Left renal pelvis (tissue), 4 donors: ENCODE results near the gene STK38L. TPM values are rescaled to one million over a fixed set of nuclear protein-coding genes. Genes with fewer than 3 reads are reported as not detected.

ENCODE experiments used
- DNase-seq, 4 donors: peaks; one replicate each; pipeline ENCODE4 v3.0.0-alpha.2; 2013; ENCODE audit warnings: low read depth in 4 of 4, low spot score in 3 of 4
- polyA plus RNA-seq, 4 donors: library from polyadenylated mRNA; unstranded; fragments of 120-200 nt; gene quantifications; one replicate each; pipeline ENCODE4 v1.2.1, GENCODE V29; 2013; ENCODE audit not compliant: insufficient read length in 4 of 4

STK38L gene
- 10 to 100 TPM; 30.7 to 59.7 (median 40.7) TPM for polyA plus RNA-seq

DNA sequence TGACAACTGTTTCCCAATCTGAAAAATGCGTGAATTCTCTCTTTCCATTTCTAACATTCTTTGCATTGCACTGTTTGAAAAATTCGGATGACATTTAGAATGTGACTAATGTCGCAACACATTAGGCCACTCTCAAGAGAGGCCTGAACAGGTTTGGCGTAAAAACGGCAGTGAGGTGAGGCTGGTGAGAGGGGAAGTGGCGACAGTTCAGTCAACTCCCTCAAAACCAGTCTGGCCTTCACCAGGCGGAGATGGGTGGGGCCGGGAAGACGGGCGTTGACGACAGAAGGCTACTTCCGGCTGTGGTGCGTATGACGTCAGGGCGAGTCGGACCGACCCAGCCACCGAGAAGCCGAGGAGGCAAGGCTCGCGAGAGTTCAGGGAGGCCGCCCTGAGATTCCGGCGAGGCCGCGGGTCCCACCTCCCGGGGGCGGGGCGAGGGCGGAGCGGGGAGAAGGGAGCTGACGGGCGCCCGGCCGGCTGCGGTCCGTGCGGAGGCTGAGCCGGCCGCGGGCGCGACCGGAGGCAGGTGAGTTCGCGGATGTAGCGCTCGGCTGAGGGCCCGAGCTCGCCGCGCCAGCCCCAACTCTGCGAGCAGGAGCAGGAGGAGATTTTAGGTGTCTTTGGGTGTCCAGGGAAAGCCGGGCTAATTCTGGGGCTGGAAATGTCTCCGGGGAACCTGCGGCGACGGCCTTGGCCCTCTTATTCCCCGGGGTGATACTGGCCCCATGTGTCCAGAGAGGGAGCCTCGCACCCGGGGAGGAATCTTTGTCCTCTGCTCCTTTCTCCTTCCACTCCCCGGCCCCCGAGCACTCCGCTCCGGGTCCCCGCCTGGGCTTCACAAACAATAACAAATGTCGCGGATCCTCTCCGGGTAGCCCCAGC is at the start of gene STK38L:
Gene STK38L (plus strand): TSS at position 483 of the 885 bp plus-strand sequence. CDS start 53,435 bp downstream, outside the sequence.
- peak; percentile 74 to 89 (median 84) for DNase-seq

DNA sequence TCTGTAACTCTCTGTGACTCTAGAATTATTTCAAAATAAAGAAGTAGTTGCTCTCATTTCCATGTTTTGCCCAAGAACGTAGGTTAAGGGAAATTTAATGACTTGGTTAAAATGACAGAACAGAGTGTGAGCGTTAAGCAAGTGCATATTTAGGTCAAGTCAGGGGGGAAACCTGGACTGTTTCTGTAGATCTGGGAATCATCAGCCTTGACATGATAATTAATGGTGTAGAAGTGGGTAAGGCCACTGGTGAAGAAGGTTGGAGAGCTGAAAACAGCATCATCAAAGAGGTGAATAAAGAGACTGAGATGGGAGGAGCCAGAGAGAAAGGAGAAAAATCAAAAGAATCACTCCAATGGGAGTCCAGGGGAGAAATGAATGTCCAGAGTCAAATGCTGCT is 49.4 kb upstream of the STK38L start:
- DNase-seq: no peak

DNA sequence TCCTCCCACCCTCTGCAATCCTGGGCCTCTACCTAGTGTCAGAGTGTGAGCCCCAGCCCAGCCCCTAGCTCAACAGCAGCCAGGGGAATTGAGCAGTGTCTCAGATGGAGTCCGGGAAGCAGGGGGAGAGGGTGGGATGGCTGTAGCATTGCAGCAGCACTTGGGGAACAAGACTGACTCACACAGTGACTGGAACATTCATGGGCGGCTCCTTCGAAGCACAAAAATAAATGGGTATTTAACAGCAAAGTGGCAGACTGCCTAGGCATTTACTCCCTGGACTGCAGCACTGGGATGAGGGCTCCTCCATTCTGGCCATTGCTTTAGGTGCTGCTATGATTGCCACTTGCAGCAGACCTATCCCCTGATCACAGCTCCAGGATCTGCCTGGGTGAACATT is 46.0 kb upstream of the STK38L start:
- no peak for DNase-seq

DNA sequence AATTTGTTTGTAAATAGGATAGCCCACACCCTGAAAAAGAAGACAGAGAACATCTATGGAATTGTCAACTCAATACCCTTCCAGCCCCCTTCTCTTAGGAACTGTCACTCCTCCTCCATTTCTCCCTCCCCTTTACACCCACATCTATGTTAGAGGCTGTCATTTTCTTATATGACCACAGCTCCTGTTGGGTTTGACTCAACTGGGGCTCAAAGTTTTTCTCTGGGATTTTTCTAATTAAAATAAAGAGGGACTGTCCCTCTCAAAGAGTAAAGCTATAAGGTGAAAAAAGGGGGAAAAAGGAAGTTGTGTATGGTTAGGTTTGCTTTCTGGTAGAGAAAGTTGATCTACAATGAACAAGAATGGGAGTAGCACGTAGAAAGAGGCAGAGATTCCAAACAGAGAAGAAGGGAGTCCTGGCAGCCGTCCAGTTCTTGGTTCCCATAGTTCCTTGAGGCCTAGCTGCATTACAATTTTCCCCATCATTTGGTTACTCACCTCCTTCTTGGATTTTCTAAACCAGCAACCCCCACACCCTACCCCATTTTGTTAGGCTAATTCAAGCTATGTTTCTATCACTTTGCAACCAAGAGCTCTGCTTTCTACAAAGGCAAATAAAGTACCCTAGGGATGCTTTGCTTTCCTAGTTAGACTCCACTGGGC is 44.3 kb upstream of the STK38L start:
- DNase-seq: no peak

DNA sequence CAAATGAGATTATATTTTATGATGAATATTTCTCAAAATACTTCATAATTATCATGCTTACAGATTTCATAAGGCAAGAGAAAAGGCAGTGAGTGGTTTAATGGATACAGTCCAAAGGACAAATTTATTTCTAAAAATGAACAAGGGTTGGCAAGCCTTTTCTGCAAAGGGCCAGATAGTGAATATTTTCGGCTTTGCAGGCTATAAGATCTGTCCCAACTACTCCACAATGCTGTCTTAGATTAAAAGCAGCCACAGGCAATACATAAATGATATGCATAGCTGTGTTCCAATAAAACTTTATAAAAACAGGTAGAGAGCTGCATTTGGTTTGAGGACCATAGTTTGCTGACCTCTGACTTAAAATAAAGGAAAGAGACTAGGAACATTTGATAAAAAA is 42.9 kb upstream of the STK38L start:
- no peak for DNase-seq

DNA sequence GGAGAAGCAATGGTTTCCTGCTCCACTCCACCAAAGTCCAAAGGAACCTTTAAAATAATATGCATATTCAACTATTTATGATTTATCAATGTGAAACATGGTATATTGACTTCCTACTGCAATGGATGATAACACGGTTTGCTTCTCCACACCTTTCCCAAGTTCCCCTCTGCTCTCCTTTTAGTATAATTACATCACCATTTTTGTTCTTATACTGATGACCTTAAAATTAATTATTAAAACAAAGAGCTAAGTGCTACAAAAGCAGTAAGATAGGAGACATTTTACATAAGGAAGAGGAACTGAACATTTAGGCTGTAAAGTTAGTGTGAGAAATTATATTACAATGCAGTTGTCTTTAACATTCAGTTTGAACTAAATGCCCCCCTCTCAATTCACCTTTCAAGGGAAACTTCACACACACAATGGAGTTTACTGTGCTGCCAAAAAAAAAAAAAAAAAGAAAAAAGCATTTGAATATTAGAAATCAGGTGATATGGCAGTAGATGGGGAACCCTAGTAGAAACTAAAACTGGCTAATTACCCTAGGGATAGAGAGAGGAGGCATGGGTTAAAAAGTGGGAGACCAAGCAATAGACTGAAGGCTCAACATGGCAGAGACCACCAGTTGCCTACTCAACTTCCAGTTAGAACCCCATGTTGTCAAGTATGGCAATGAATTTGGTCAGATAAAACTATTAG is 37.1 kb upstream of the STK38L start:
- DNase-seq: no peak

DNA sequence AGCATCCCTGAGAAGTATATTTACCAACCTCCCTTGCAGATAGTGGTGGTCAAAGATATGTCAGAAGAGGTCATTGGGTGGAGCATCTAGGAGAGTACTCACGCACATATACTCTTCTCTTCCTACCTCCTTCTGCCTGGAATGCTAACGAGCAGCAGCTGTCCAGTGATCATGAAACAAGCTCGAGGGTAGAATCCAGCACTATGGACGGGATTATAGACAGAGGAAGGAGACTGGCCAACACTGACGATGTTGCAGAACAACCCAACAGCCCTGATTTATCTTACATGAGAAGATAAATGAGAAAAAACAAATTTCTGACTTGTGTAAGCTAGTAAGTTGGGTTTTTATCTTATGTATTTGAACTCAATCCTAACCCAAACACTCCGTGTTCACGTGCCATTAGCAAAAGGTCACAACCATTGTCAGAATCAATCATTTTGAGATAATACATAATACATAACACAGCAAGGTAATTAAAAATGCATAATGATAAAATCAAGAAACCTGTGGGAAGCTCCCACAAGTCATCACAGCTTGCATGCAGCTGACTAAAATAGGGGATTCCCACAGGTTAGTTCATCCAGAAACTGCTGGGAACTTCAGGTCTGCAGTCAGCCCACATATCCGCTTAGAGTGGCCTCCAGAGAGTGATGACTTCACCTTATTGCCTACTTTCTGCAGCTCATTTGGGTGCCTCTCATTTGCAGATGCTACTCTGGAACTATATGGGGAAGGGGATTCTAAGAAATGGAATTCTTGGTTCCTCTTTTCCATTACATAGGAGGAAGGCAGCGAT is 36.3 kb upstream of the STK38L start:
- no peak for DNase-seq

DNA sequence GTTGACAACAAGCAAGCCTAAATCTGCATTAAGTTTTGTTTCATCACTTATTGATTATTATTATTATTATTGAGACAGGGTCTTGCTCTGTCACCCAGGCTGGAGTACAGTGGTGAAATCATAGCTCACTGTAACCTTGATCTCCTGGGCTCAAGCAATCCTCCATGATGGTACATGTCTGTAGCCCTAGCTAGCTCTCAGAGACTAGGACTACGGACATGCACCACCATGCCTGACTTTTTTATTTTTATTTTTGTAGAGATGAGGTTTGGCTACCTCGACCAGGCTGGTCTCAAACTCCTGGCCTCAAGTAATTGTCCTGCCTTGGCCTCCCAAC is 35.7 kb upstream of the STK38L start:
- no peak for DNase-seq

DNA sequence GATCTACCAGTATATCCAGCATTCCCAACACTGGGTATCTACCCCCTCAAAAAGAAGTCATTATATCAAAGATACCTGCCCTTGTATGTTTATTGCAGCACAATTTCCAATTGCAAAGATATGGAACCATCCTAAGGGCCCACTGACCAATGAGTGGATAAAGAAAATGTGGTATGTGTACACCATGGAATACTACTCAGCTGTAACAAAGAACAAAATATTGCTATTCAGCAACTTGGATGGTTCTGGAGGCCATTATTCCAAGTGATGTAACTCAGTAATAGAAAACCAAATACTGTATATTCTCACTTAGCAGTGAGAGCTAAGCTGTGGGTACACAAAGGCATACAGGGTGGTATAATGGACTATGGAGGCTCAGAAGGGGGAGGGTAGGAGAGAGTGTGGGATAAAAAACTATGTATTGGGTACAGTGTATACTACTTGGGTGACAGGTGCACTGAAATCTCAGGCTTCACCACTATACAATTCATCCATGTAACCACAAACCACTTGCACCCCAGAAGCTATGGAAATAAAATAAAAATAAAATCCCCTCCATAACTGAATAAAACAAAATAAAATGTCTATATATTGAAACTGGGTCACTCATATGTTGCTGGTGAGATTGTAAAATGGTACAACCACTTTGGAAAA is 34.7 kb upstream of the STK38L start:
- no peak for DNase-seq

DNA sequence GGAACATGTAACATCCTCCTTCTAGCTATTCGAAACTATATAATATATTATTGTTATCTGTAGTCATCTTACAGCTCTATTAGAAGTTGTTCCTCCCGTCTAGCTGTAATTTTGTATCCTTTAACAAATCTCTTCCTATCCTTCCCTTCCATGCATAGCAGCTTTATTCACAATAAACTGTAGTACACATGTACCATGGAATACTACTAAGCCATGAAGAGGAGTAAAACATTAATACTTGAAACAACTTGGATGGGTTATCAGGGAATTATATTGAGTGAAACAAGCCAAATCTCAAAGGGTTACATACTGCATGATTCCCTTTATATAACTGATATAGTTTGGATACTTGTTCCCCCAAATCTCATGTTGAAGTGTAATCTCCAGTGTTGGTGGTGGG is 33.9 kb upstream of the STK38L start:
- no peak for DNase-seq

DNA sequence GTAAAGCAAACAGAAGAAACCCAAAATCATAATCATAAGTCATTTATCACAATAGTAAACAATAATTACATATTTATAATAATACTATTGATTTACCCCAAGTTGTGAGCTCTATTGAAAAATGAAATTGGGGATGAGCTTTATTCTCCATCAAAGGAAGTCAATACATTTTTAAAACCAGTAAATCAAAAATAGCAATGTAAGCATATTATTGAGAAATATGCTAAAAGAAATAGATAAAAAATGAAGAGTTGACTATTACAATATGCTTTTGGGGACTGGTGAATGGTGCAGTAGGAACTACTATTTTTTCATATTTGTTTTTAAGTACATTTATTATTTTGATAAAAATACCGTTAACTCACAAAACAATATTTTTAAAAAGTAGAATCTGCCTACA is 31.2 kb upstream of the STK38L start:
- no peak for DNase-seq

DNA sequence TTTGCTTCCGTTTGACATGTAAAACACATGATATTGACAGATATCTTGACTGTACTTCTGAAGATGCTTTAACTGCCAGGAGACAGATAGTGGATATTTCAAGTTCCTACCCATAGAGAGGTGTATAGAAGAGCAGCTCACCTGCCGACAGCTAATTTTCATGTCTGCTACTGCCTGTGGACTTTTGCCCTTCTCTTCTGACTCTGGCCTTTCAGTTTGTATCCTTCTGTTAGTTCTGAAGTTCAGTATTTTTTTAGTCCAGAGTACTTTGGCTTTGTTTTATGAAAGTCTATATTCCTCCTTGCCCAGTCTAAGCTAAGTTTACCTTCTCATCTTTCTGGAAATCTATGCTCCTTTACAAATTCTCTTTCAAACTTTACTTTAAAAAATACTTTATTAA is 30.8 kb upstream of the STK38L start:
- no peak for DNase-seq

DNA sequence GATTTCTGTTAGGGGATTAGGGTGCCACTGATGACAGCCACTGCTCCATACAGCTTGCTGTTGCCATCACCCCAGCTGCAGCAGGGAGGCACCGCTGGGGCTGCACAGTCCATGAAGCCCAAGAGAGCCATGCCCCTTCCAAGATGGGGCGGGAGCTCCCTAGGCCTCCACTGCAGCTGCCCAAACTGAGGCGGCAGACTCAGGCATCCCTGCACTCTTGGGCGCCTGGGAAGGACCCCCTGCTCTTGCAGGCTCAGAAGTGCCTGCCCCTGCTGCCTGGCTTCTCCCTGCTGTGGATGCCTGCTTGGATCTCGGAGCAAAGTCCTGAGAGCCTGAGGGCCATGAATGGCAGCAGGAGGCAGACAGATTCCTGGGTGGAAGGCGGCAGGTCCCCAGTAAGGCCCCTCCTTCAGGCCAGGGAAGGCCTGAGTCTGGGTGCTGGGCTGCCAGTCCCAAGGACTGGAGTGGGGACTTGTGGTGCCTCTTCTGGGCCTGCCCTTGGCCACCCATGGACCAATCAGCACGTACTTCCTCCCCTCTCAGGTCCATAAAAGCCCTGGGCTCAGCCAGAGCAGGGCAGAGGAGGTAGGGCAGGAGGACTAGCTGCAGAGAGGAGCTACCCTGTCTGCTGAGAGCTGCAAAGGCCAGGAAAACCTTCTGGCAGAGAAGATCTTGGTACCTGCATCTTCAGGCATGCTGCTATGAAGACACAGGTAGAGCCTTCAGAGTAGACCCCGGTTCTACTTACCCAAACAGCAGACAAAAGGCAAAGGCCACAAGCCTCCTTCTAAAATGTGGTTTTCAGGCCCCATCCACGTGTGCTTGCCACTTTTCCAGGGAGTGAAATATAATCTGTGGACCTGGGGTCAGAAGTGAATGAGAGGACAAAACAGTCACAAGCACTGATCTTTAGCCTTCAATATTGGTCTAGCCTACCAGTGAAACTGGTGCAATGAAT is 30.0 kb upstream of the STK38L start:
- DNase-seq: no peak

DNA sequence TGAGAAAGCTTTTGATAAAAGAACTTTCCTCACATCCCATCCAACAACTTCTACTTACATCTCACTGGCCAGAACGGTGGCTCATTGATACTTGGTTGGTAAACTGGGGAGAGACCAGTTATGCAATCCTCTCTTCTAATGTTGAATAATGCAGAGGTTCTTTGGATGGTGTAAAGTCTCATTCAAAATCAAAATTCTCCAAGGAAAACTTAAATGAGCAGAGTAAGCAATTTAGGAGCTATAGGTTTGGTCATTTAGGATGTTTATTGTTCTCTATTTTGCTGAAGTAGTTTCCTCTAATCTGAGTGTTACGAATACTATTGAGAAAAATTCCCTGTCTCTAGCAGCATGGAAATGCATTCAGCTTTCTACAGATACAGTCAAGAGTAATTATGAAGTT is 26.5 kb upstream of the STK38L start:
- DNase-seq: no peak

DNA sequence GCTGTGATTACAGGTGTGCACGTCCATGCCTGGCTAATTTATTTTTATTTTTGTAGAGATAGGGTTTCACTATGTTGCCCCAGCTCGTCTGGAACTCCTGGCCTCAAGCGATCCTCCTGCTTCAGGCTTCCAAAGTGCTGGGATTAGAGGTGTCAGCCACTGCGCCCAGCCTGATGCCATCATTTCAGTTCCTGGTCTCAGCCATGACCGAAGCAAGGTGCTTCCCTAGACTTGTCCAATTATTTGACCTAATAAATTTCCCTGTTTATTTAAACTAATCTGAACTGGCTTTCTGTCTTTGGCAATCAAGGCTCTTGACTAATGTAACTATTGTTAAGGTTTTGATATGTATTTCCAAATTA is 24.4 kb upstream of the STK38L start:
- DNase-seq: no peak

DNA sequence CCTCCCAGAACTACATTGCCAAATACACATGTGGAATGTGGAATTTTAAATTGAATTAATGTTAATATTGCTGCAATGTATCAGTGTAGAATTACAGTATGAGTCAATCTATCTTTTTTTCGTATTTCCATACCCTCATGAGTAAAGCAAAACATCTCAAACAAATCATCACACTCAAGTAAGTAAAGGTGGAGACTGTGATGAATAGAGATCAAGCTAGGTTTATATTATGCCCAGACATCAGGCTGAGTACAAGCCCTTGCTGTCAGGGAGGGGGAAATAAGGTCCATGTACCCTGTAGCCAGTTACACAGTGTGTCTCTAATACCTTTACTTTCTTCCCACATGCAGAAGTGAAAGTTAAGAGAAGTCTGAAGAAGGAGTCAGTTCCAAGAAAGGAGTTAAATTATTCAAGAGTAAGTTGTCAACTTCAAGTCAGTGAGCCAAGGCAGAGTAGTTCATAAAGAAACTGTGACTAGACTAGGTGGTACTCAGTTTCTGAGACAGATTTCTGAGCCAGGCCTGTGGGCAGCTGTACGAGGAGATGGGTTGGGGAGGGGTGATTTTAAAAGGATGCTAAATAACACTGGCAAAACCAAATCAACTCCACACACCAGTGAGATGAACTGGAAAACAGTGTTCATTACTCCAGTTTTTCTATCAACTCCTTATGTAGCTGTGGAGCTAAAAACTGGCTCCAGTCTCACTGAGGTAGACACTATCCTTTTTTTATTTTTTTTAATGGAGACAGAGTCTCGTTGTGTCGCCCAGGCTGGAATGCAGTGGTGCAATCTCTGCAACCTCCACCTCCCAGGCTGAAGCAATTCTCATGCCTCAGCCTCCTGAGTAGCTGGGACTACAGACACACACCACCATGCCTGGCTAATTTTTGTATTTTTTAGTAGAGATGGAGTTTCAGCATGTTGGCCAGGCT is 23.8 kb upstream of the STK38L start:
- no peak for DNase-seq

DNA sequence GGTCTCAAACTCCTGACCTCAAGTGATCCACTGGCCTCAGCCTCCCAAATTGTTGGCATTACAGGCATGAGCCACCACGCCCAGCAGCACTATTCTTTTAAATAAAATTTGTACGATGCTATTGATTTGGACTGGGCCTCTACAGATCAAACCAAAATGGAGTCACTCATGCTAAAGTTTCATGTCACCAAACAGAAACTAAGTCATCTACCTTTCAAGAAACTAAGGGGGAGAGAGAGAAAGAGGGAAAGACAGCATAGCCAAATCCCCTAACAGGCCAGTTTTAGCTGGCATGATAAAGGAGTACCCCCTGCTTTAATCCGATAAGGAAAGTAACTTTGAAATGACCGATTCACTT is 23.1 kb upstream of the STK38L start:
- no peak for DNase-seq
